Measurements from ENCODE around the gene FAR2.

DNA sequence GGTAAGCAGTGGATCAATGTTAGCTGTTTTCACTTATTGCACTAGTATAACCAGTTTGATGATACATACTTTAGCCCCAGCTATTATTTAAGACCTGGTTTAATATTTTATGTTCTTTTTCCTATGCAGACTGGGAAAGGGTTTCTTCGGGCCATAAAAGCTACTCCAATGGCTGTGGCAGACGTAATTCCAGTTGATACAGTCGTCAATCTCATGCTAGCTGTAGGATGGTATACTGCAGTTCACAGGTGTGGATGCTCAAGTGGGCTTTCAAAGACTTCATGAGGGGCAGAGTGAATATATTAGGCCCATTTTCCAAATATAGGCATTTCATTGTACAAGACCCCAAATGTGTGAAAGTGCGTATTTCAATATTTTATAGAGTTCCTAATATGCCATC is 161.8 kb downstream of the FAR2 start:
- TF ChIP-seq CTCF (IDR thresholded peaks at IDR 0.05; ENCODE audit: low read depth, low read length, missing input control) (no peak), TAF1 (conservative IDR thresholded peaks at IDR 0.05) (no peak), JUND (IDR thresholded peaks at IDR 0.05) (no peak), REST (IDR thresholded peaks at IDR 0.05) (no peak)
